Skeletal muscle tissue (tissue), 4 donors: ENCODE measurements around the gene CAPZA1. TPM values are rescaled to one million over a fixed set of nuclear protein-coding genes. Genes with fewer than 3 reads are reported as not detected.

Source experiments
- H3K27ac ChIP-seq: one replicate; pipeline ENCODE4 v1.7.0; 2013; ENCODE audit warnings: mild to moderate bottlenecking, low read depth, low read length, inconsistent platforms
- H3K27me3 ChIP-seq, 3 donors: one replicate each; pipeline ENCODE4 v1.7.0; 2013; ENCODE audit warnings: low read length in 3 of 3; ENCODE audit not compliant: control insufficient read depth in 3 of 3, insufficient read depth in 3 of 3
- H3K36me3 ChIP-seq, 3 donors: one replicate each; pipeline ENCODE4 v1.7.0; 2013; ENCODE audit warnings: low read length in 3 of 3; ENCODE audit not compliant: control insufficient read depth in 3 of 3, insufficient read depth in 3 of 3
- H3K4me1 ChIP-seq, 3 donors: one replicate each; pipeline ENCODE4 v1.7.0; 2013; ENCODE audit warnings: low read length in 3 of 3, mild to moderate bottlenecking in 3 of 3; ENCODE audit not compliant: control insufficient read depth in 3 of 3, insufficient read depth in 3 of 3
- H3K4me3 ChIP-seq, 3 donors: one replicate each; pipeline ENCODE4 v1.7.0; 2013; ENCODE audit warnings: low read length in 3 of 3
- H3K9ac ChIP-seq, 3 donors: one replicate each; pipeline ENCODE4 v1.7.0; 2013; ENCODE audit warnings: low read length in 3 of 3, mild to moderate bottlenecking in 3 of 3, moderate library complexity in 2 of 3, low read depth in 1 of 3
- H3K9me3 ChIP-seq, 3 donors: one replicate each; pipeline ENCODE4 v1.7.0; 2013; ENCODE audit warnings: low read length in 3 of 3; ENCODE audit not compliant: control insufficient read depth in 3 of 3
- total RNA-seq: library from RNA; depleted of rRNA; stranded (reverse); fragments of >200 nt; gene quantifications from one replicate; pipeline ENCODE4 v1.2.3, GENCODE V29; 2014
- donor health status: Osteomylitis.

Gene CAPZA1
- total RNA-seq, 1 donor from 2014 or later = 63.7 TPM

- peaks cover 35 to 55% (median 37%) of the 10 kb centered on the region in 3 donors for H3K4me1 ChIP-seq
- H3K9ac ChIP-seq = peak overlapping the region in 1 of 3 donors; percentile 72
- no peak overlapping the region for H3K27ac ChIP-seq
- H3K9me3 ChIP-seq = no peaks in the 10 kb centered on the region
- H3K27me3 ChIP-seq = no peaks in the 10 kb centered on the region
- H3K4me3 ChIP-seq = no peak overlapping the region
- peaks cover 25 to 33% (median 28%) of the 10 kb centered on the region in 3 donors for H3K36me3 ChIP-seq
Observed at GRCh38 chr1:112711670-112712069, 92.0 kb downstream of the CAPZA1 start.

GRCh38 chr1:112712191-112712590, 92.6 kb downstream of the CAPZA1 start:
- H3K4me3 ChIP-seq = no peak overlapping the region
- H3K27ac ChIP-seq = no peak overlapping the region
- peaks cover 25 to 33% (median 28%) of the 10 kb centered on the region in 3 donors for H3K36me3 ChIP-seq
- H3K27me3 ChIP-seq = no peaks in the 10 kb centered on the region
- peak overlapping the region in 1 of 3 donors; percentile 72 for H3K9ac ChIP-seq
- H3K4me1 ChIP-seq = peaks cover 35 to 53% (median 37%) of the 10 kb centered on the region in 3 donors
- H3K9me3 ChIP-seq = no peaks in the 10 kb centered on the region

DNA sequence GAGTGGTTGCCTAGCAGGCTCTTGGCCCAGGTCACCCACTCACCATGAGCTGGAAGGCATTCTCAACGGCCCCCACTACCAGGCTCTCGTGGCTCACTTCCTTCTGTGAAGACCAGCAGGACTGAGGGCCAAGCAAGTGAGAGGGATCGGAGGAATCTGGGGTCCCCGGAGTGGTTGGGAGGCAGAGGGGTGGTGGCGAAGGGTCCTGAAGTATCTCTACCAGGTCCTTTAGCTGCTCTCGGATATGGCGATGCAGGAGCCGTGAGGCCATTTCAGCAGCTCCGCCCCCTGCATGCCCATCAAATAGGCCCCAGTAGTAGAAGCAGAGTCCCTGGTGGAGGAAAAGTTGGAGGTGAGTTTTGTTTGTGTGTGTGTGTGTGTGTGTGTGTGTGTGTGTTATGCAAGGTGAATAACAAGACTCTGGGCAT, 93.1 kb downstream of the CAPZA1 start:
- Histone ChIP-seq H3K9ac (peak overlapping the region in 1 of 3 donors; percentile 96), H3K4me1 (peaks cover 30 to 48% (median 33%) of the 10 kb centered on the region in 3 donors), H3K27me3 (no peaks in the 10 kb centered on the region), H3K4me3 (peak overlapping the region in 1 of 3 donors; percentile 13), H3K27ac (no peak overlapping the region), H3K9me3 (no peaks in the 10 kb centered on the region), H3K36me3 (peaks cover 25 to 33% (median 28%) of the 10 kb centered on the region in 3 donors)

DNA sequence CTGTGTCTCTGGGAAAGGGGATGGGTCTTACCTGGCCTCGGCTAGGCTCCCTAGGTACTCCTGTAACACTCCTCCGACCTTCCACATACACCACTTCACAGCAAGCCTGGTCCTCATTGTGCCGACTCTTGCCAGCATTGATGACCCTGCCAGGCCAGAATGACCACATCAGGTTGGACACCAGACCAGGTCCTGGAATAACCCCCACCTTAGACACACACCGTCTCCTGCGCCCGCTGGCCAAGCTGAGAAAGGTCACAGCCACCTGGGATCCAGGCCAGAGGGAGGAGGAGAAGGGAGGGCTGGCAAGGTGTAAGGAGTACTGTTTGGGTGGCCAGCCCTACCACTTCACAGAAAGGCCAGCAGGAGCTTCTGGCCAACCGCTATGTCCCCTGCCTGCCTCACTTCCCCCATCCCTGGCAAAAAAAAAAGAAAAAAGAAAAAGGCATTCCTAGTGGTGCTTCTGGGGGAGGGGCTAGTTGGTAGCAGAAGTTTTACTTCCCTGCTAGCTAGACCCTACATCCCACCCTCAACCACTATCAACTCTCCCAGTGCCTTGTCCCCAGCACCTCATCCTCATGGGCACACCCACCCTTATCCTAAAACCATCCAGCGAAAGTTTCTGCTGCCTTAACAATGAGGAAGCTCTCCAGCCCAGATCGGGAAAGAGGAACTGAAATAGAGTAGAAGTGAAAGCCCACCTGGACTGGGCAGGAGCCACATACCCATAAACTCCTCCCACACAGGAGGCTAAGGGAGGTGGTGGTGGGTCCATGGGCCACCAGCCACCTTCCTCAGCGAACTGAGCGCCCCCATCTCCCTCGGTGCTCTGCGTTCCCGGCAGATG, 94.1 kb downstream of the CAPZA1 start:
- Histone ChIP-seq H3K9ac (peak overlapping the region; percentile 87 to 96 (median 93)), H3K36me3 (peaks cover 25 to 33% (median 28%) of the 10 kb centered on the region in 3 donors), H3K4me1 (peaks cover 29 to 45% (median 33%) of the 10 kb centered on the region in 3 donors), H3K4me3 (peak overlapping the region; percentile 82 to 91 (median 87)), H3K27me3 (no peaks in the 10 kb centered on the region), H3K27ac (peak overlapping the region; percentile 73), H3K9me3 (no peaks in the 10 kb centered on the region)

DNA sequence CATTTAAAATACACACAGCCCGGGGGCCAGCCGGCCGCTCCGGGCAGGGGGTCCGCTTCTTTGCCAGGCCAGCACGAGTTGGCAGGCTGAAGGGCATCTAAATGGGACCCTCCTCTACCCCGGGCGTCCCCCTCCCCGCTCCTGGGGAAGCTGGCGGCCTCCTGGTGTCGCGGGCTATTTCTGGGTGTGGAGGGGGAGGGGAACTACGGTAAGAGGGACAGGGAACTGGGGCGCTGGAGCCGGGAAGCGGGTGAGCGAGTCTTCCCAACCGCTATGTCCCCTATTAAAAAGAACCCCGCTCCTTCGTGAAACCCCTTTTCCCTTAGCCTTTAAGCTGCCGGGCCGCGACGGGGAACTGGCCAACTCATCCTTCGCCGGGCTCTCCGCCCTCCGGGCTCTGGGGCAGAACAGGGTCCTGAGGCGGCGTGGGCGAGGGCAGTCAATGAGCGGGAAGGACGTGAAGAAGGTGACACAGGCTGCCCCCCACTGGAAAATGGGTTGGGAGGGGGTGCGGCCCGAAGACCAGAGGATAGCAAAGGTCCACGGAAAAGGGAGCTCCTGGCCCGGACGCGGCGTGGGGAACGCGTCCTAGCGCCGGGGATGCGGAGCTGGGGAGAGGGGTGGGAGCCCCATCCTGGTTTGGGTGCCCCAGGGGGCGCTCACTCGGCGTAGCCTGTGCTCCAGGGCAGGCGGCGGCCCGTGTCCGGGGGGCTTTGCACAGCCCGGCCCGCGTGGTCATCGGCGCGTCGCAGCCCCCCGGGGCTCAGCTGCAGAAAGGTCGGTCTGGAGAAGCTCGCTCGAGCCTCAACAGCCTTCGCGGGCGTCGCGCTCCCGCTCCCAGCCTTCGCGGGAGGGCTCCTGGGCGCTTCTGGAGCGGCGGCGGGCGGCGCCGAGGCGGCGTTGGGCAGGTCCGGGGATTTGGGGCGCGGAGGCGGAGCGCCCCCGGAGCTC, 95.0 kb downstream of the CAPZA1 start:
- Histone ChIP-seq H3K27ac (peak overlapping the region; percentile 73), H3K4me3 (peak overlapping the region; percentile 82 to 91 (median 87)), H3K9me3 (no peaks in the 10 kb centered on the region), H3K4me1 (peaks cover 29 to 49% (median 33%) of the 10 kb centered on the region in 3 donors), H3K27me3 (peaks cover 0 to 5% (median 3%) of the 10 kb centered on the region in 3 donors), H3K36me3 (peaks cover 19 to 30% (median 24%) of the 10 kb centered on the region in 3 donors), H3K9ac (peak overlapping the region; percentile 87 to 96 (median 93))

DNA sequence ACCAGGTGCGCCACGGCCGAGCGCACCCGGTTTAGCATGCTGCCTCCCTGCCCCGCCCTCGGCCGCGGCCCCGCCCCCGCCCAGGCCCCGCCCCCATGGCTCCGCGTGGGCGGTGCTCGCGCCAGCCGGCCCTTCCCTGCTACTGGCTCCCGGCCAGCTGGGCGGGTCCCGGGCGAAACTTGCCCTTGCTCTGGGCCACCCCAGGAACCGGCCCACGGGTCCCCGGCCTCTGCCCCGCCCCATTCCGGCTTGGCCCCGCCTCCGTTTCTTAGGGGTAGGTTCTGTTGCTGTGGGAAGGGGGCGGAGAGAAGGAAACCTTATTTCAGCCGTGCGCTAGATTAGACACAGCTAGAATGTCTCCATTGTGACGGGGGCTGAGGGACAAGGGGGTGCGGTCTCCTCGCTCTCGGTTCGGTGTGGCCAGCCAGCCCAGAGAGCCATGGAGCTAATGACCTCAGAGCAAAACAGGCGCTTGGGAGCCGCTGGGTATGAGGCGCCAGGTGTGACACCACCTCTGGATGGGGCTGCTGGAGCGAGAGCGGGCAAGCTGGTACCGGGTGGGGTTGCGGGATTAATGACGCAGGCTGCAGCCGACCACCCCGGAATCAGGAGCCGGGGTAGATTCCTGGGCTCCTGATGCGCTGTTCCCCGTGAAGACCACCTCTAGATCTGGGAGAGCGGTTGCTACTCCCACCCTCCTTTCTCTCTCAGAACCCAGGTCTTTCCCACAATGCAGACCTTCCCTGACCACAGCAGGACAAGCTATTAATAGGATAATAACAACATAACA, 95.8 kb downstream of the CAPZA1 start, which contains the start of gene PPM1J:
Gene PPM1J, minus strand, starts transcription at position 69 of the 790 bp plus-strand sequence. Its CDS starts 31 bp downstream, at position 38.
- H3K9ac ChIP-seq = peak within 1 kb of the TSS; percentile 87 to 96 (median 93)
- peaks cover 29 to 49% (median 33%) of the 10 kb centered on the region in 3 donors for H3K4me1 ChIP-seq
- H3K27me3 ChIP-seq = peaks cover 0 to 8% (median 6%) of the 10 kb centered on the region in 3 donors
- no peaks in the 10 kb centered on the region for H3K9me3 ChIP-seq
- peak within 1 kb of the TSS; percentile 73 for H3K27ac ChIP-seq
- H3K36me3 ChIP-seq = peaks cover 11 to 22% (median 19%) of the 10 kb centered on the region in 3 donors
- peak within 1 kb of the TSS; percentile 83 to 91 (median 87) for H3K4me3 ChIP-seq

DNA sequence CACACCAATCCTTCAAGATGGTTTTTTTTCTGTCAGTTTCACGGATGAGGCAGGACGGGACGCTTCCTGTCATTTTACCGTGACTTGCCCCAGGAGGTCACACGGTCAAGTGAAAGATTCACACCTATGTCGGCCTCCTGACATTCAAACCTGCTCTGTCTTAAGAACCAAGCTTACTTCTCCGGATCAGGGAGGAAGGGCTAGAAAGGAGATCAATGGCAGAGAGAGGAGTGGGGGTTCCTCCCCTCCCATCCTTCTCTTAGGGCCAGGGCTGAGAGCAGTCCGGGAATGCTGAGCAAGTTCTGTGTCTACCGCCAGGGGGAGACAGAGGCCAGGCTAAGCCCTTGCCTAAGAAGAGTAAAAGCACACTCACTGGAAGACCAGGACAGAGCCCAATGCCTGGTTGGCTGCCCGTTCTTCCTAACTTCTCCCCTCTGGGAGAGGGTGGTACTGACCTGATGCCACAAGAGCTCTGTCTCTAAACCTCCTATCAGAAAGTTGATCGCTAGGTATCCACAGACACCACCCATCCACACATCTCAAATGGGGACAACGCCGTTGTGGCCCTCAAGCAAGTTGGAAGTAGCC, 96.6 kb downstream of the CAPZA1 start:
- Histone ChIP-seq H3K27me3 (peaks cover 0 to 8% (median 6%) of the 10 kb centered on the region in 3 donors), H3K9ac (peak overlapping the region; percentile 71 to 85 (median 83)), H3K36me3 (peaks cover 9 to 15% (median 12%) of the 10 kb centered on the region in 3 donors), H3K4me1 (peaks cover 29 to 49% (median 33%) of the 10 kb centered on the region in 3 donors), H3K27ac (peak overlapping the region; percentile 73), H3K4me3 (peak overlapping the region; percentile 75 to 87 (median 83)), H3K9me3 (no peaks in the 10 kb centered on the region)

GRCh38 chr1:112717263-112717873, 97.7 kb downstream of the CAPZA1 start:
- Histone ChIP-seq H3K9ac (peak overlapping the region in 1 of 3 donors; percentile 33), H3K36me3 (peaks cover 3 to 5% (median 4%) of the 10 kb centered on the region in 3 donors), H3K4me3 (no peak overlapping the region), H3K9me3 (no peaks in the 10 kb centered on the region), H3K27me3 (peaks cover 0 to 10% (median 8%) of the 10 kb centered on the region in 3 donors), H3K27ac (no peak overlapping the region), H3K4me1 (peaks cover 28 to 42% (median 29%) of the 10 kb centered on the region in 3 donors)
